Measurements from ENCODE around the gene SMDT1.
"Not testable (repeated sequence)": the region's sequence is repeated elsewhere in the genome, so short reads cannot be mapped to it uniquely, and the experiment has no call there.

The SMDT1 gene

DNA sequence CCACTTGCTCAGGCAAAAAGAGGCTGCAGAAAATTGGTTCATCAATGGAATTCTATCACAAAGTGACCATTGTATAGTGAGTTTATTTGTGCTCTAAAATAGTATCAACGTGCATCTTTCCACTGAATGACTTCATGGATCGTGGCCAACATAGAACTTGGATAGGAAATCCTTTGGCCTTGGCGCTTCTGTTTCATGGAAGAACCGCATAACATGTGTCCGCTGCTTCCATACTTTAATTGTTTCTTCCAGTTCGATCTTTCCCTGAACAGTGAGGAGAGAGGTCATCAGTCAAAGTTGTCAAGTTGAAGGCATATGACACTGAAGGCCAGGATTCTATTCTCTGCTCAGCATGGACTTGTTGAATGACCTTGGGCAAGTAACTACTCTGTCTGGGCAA is 6.6 kb downstream of the SMDT1 start:
- no peak for TF ChIP-seq CTCF (conservative IDR thresholded peaks at IDR 0.05; ENCODE audit: low read depth, low read length)
- no peak for DNase-seq (ENCODE audit: low read depth)
- no peak overlapping the region for H3K4me3 ChIP-seq (ENCODE audit: low read length)

DNA sequence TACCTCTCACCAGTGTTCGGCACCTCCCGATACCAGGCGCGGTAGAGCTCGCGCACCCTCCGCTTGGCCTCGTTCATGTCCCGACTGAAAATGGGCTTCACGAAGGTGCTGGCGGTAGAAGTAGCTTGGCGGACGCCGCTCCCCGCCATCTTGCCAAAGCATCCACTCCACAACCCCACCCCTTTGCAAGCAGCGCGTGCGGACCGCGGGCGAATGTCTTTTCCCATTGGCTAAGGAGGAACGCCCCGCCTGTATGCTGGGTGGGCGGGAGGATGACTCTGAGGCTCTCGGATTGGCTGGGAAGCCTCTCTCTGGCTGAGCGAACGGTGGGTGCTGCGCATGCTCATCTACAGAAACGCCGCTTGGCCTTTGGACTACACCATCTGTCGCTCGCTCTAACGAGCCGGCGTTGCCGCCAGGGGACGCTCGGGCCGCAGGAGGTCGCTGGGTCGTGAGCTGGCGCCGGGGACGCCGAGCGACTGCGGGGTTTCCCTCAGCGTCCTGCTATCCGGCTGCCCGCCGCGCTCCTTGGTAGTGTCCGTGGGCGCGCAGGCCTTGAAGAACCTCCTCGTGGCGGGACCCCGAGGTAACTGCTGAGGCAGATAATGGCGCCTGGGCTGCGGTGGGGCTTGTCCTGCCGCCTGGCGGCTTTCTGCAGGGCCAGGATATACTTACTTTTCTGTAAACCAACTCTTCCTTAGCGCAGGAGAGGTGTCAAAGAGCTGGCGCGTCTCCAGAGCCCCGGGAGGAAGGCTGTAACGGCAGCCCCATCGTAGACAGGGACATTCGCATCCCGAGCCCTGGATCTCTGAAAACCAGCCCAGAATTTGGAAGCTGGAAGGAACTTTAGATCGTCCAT is 11.3 kb downstream of the SMDT1 start, which contains the start of gene NDUFA6:
TSS of gene NDUFA6 (minus strand) at position 177 of the 859 bp plus-strand sequence. CDS start at position 149, 28 bp downstream.
- DNase-seq (ENCODE audit: low read depth) = peak; percentile 96
- TF ChIP-seq CTCF (conservative IDR thresholded peaks at IDR 0.05; ENCODE audit: low read depth, low read length) = peak; percentile 78
- peak within 1 kb of the TSS; percentile 93 for H3K4me3 ChIP-seq (ENCODE audit: low read length)

DNA sequence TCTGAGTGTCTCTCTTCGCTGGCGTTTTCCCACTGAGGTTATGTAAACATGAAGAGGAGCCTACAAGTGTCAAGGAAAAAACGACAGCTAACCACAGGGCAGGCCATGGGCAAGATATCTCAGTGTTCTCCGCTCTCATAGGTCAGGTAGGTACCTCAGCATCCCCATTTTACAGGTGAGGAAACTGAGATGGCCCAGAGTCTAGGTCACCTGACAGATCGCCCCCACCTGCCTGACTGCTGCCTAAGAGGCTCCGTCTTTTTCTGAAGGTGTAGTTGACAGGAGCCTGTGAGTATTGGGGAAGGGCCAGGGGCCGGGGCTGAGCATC is 11.9 kb downstream of the SMDT1 start:
- peak overlapping the region; percentile 60 for H3K4me3 ChIP-seq (ENCODE audit: low read length)
- no peak for TF ChIP-seq CTCF (conservative IDR thresholded peaks at IDR 0.05; ENCODE audit: low read depth, low read length)
- no peak for DNase-seq (ENCODE audit: low read depth)

- DNase-seq (ENCODE audit: low read depth) = no peak
- no peak for TF ChIP-seq CTCF (conservative IDR thresholded peaks at IDR 0.05; ENCODE audit: low read depth, low read length)
- no peak overlapping the region for H3K4me3 ChIP-seq (ENCODE audit: low read length)
Observed at GRCh38 chr22:42101199-42101598, 21.7 kb downstream of the SMDT1 start.

GRCh38 chr22:42104332-42104860 is 24.9 kb downstream of the SMDT1 start:
- not testable (repeated sequence) for DNase-seq (ENCODE audit: low read depth); H3K4me3 ChIP-seq (ENCODE audit: low read length)

DNA sequence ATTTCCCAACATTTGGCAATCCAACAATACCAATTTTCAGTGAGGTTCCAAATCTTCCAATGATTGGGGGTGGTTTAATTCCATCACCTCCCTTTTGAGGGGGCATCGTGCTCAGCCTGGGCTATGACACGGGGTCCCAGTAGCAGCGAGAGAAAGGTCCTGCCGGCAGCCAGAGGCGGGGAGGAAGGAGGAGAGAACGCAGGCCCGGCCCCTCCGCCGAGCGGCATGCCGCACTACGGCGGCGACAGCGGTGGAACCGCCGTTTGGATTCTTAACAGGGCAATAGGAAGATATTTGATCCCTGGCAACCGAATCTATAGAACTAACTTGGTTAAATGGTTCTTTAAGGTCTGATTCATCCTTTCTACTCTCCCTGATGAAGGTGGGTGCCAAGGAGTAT is 29.3 kb downstream of the SMDT1 start:
- DNase-seq (ENCODE audit: low read depth) = no peak
- H3K4me3 ChIP-seq (ENCODE audit: low read length) = no peak overlapping the region
- no peak for TF ChIP-seq CTCF (conservative IDR thresholded peaks at IDR 0.05; ENCODE audit: low read depth, low read length)

- peak; percentile 22 for TF ChIP-seq CTCF (conservative IDR thresholded peaks at IDR 0.05; ENCODE audit: low read depth, low read length)
- no peak overlapping the region for H3K4me3 ChIP-seq (ENCODE audit: low read length)
- no peak for DNase-seq (ENCODE audit: low read depth)
Observed at GRCh38 chr22:42111798-42112197, 32.3 kb downstream of the SMDT1 start.
